ENCODE data around the gene NUCKS1. TPM values are rescaled to one million over a fixed set of nuclear protein-coding genes. Genes with fewer than 3 reads are reported as not detected.

The NUCKS1 gene
- polyA plus RNA-seq, 1 donor from 2014 or later: 134 TPM

GRCh38 chr1:205701891-205702290 is 48.1 kb downstream of the NUCKS1 start:
- Histone ChIP-seq H2AFZ (ENCODE audit: low read depth, low read length) (no peak overlapping the region), H3K4me2 (ENCODE audit: low read length) (no peak overlapping the region), H3K27ac (ENCODE audit: low read length) (no peak overlapping the region), H3K4me3 (ENCODE audit: low read length) (no peak overlapping the region), H4K20me1 (ENCODE audit: insufficient read depth) (no peaks in the 10 kb centered on the region), H3K27me3 (ENCODE audit: insufficient read depth, low read depth, low read length) (no peaks in the 10 kb centered on the region), H3K9me2 (ENCODE audit: insufficient read depth, low read length) (no peaks in the 10 kb centered on the region), H3F3A (ENCODE audit: insufficient read depth, low read length, poor library complexity, severe bottlenecking) (no peaks in the 10 kb centered on the region), H3K9me3 (ENCODE audit: low read length) (no peaks in the 10 kb centered on the region), H3K9ac (ENCODE audit: low read length) (no peak overlapping the region), H3K79me2 (replicated peaks; ENCODE audit: insufficient read depth, low read length) (no peaks in the 10 kb centered on the region), H3K36me3 (ENCODE audit: insufficient read depth, low read length) (no peaks in the 10 kb centered on the region)
- TF ChIP-seq POLR2AphosphoS5 (IDR thresholded peaks at IDR 0.05) (no peak), RAD21 (conservative IDR thresholded peaks at IDR 0.05) (no peak), SMC3 (conservative IDR thresholded peaks at IDR 0.05; ENCODE audit: poor library complexity) (no peak), REST (IDR thresholded peaks at IDR 0.05; ENCODE audit: borderline replicate concordance) (no peak), MXI1 (conservative IDR thresholded peaks at IDR 0.05; ENCODE audit: poor library complexity, severe bottlenecking) (no peak), TAF1 (IDR thresholded peaks at IDR 0.05; ENCODE audit: low read depth) (no peak), EP300 (conservative IDR thresholded peaks at IDR 0.05; ENCODE audit: poor library complexity, severe bottlenecking) (no peak), EZH2 (IDR thresholded peaks at IDR 0.05; ENCODE audit: borderline replicate concordance, insufficient read depth, low read length, poor library complexity, severe bottlenecking) (no peak), CTCF (IDR thresholded peaks at IDR 0.05; ENCODE audit: poor library complexity, severe bottlenecking) (no peak)

DNA sequence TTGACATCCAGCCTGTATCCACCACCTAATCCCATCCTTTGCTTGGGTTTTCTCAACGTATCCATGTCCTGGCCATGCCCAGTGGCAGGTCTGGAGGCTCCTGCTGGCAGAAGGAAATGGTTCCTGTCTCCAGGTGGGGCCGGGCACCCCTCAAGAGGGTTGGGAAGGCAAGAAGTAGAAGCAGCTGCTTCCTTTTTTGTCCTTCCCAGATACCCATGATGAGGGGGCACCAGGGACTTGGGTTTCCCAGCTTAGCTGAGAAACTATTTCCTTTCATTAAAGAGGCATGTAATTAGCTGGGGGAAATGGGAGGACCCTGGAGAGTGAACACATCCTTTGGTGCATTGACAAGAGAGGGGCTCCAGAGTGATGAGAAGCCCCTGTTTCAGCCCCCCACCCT is 48.6 kb downstream of the NUCKS1 start:
- Histone ChIP-seq H4K20me1 (ENCODE audit: insufficient read depth) (no peaks in the 10 kb centered on the region), H3K27me3 (ENCODE audit: insufficient read depth, low read depth, low read length) (no peaks in the 10 kb centered on the region), H3K4me3 (ENCODE audit: low read length) (no peak overlapping the region), H3K4me2 (ENCODE audit: low read length) (no peak overlapping the region), H3K79me2 (replicated peaks; ENCODE audit: insufficient read depth, low read length) (no peaks in the 10 kb centered on the region), H2AFZ (ENCODE audit: low read depth, low read length) (no peak overlapping the region), H3K9me3 (ENCODE audit: low read length) (no peaks in the 10 kb centered on the region), H3K27ac (ENCODE audit: low read length) (no peak overlapping the region), H3K9ac (ENCODE audit: low read length) (no peak overlapping the region), H3K9me2 (ENCODE audit: insufficient read depth, low read length) (no peaks in the 10 kb centered on the region), H3K36me3 (ENCODE audit: insufficient read depth, low read length) (no peaks in the 10 kb centered on the region), H3F3A (ENCODE audit: insufficient read depth, low read length, poor library complexity, severe bottlenecking) (no peaks in the 10 kb centered on the region)
- TF ChIP-seq CTCF (IDR thresholded peaks at IDR 0.05; ENCODE audit: poor library complexity, severe bottlenecking) (no peak), POLR2AphosphoS5 (IDR thresholded peaks at IDR 0.05) (no peak), MXI1 (conservative IDR thresholded peaks at IDR 0.05; ENCODE audit: poor library complexity, severe bottlenecking) (no peak), REST (IDR thresholded peaks at IDR 0.05; ENCODE audit: borderline replicate concordance) (no peak), TAF1 (IDR thresholded peaks at IDR 0.05; ENCODE audit: low read depth) (no peak), EP300 (conservative IDR thresholded peaks at IDR 0.05; ENCODE audit: poor library complexity, severe bottlenecking) (no peak), RAD21 (conservative IDR thresholded peaks at IDR 0.05) (no peak), EZH2 (IDR thresholded peaks at IDR 0.05; ENCODE audit: borderline replicate concordance, insufficient read depth, low read length, poor library complexity, severe bottlenecking) (no peak), SMC3 (conservative IDR thresholded peaks at IDR 0.05; ENCODE audit: poor library complexity) (no peak)

Measured in neural cell (in vitro differentiated cells).